Chondrocyte (in vitro differentiated cells): ENCODE measurements around the gene SLC25A39. TPM values are rescaled to one million over a fixed set of nuclear protein-coding genes. Genes with fewer than 3 reads are reported as not detected.
A peak's percentile ranks its signal among the peaks of the same experiment; 100 is the strongest.

Experiments
- DNase-seq: peaks from one replicate; pipeline ENCODE4 v3.0.0; 2021; ENCODE audit warnings: mixed read lengths, low spot score
- H3K27ac Mint-ChIP-seq: one replicate; pipeline ENCODE4 v1.8.0; 2021; ENCODE audit warnings: mild to moderate bottlenecking, moderate library complexity, mixed read lengths; ENCODE audit not compliant: unreplicated experiment
- H3K27me3 Mint-ChIP-seq: 2 replicates; pipeline ENCODE4 v1.8.0; 2021; ENCODE audit warnings: low read depth, mixed read lengths
- H3K36me3 Mint-ChIP-seq: 2 replicates; pipeline ENCODE4 v1.8.0; 2021; ENCODE audit warnings: low read depth, mixed read lengths
- H3K4me1 Mint-ChIP-seq: 2 replicates; pipeline ENCODE4 v1.8.0; 2021; ENCODE audit warnings: low read depth, mild to moderate bottlenecking, mixed read lengths
- H3K4me3 Mint-ChIP-seq: one replicate; pipeline ENCODE4 v1.8.0; 2021; ENCODE audit warnings: mild to moderate bottlenecking, moderate library complexity, mixed read lengths; ENCODE audit not compliant: unreplicated experiment
- H3K9me3 Mint-ChIP-seq: 2 replicates; pipeline ENCODE4 v1.8.0; 2021; ENCODE audit warnings: low read depth, mixed read lengths
- total RNA-seq: library from RNA; stranded (reverse); gene quantifications from 3 replicates; pipeline ENCODE4 v1.2.1, GENCODE V29; 2021
- TF ChIP-seq, protein P1 (sequence below): fragments of 200-600 bp; sonication (generic); IDR thresholded peaks from 2 replicates; pipeline ENCODE4 v1.5.0; 2021; ENCODE audit warnings: antibody characterized with exemption, mild to moderate bottlenecking, moderate library complexity

The SLC25A39 gene
- total RNA-seq, 1 donor from 2014 or later = 84.1 TPM

DNA sequence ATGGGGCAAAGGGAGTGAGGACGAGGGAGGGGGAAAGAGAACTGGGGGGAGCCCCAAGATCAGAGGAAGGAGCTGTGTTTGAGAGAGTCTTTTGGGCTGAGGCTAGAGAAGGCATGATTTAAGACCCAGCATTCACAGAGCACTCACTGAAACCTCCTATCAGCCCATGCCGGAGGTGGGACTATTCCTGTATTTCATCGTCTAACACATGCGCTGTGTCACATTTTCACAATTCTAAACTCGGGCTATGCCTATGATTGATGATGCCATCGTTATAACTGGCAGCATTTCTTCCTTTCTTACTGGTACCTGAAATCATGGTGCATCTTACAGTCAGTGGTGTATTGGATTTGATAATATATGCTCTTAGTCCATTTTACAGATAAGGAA is 35.5 kb upstream of the SLC25A39 start:
- DNase-seq = no peak
- Mint-ChIP-seq H3K4me1 (peaks cover 23% of the 10 kb centered on the region), H3K9me3 (no peaks in the 10 kb centered on the region), H3K27ac (no peak overlapping the region), H3K4me3 (no peak overlapping the region), H3K36me3 (no peaks in the 10 kb centered on the region), H3K27me3 (no peaks in the 10 kb centered on the region)
- TF ChIP-seq, protein P1, sequence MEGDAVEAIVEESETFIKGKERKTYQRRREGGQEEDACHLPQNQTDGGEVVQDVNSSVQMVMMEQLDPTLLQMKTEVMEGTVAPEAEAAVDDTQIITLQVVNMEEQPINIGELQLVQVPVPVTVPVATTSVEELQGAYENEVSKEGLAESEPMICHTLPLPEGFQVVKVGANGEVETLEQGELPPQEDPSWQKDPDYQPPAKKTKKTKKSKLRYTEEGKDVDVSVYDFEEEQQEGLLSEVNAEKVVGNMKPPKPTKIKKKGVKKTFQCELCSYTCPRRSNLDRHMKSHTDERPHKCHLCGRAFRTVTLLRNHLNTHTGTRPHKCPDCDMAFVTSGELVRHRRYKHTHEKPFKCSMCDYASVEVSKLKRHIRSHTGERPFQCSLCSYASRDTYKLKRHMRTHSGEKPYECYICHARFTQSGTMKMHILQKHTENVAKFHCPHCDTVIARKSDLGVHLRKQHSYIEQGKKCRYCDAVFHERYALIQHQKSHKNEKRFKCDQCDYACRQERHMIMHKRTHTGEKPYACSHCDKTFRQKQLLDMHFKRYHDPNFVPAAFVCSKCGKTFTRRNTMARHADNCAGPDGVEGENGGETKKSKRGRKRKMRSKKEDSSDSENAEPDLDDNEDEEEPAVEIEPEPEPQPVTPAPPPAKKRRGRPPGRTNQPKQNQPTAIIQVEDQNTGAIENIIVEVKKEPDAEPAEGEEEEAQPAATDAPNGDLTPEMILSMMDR = no peak

DNA sequence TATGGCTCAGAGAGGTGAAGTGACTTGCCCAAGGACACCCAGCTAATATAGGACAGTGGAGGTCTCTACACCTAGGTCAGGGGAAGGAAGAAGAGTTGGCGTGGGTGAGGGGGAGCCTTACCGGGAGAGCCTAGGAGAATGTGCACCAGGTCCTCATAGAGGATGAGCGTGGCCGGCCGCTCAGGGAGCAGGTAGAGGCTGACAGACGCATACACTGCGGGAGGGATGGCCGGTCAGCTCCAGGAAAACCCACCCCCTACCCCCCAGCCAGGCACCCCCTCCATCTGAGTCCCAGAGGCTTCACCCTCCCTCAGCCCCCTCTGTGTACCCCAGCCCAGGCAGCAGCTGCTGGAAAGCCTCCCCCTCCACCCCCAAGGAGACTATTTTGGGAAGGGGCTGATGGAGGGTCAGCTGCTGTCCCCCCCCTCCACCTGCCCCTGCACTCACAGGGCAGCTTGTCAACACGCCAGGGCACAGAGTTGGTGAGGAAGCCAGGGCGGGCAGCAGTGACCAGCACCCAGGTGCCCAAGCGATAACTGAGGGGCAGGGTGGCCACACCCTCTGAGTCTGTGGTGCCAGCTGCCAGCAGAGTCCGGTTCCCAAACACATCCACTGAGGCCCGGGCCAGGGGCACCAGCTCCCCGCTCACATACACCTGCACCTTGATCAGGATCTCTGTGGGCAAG is 35.0 kb upstream of the SLC25A39 start:
- DNase-seq = peak; percentile 69
- Mint-ChIP-seq H3K27me3 (no peaks in the 10 kb centered on the region), H3K36me3 (no peaks in the 10 kb centered on the region), H3K27ac (no peak overlapping the region), H3K4me1 (peaks cover 23% of the 10 kb centered on the region), H3K9me3 (no peaks in the 10 kb centered on the region), H3K4me3 (no peak overlapping the region)
- TF ChIP-seq, protein P1 = no peak

DNA sequence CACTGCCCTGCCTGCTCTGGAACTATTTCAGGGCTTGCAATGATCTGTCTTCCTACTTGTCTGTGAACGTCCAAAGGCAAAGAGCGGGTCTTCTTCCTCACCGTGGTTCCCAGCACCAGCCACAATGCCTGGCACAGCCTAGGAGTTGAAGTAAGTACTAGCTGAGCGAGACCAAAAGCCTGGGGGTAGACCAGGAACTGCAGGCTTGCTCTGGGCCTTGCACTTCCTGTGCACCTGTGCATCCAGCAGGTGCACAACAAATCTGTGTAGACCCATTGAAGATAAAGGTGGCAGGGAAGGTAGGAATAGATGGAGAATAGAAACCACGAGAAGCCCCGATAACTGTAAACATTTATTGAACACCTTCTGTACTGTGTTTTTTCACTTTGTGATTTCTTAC is 34.4 kb upstream of the SLC25A39 start:
- no peaks in the 10 kb centered on the region for H3K27me3 Mint-ChIP-seq
- TF ChIP-seq, protein P1 = no peak
- peaks cover 20% of the 10 kb centered on the region for H3K4me1 Mint-ChIP-seq
- no peak for DNase-seq
- no peaks in the 10 kb centered on the region for H3K9me3 Mint-ChIP-seq
- no peak overlapping the region for H3K4me3 Mint-ChIP-seq
- no peaks in the 10 kb centered on the region for H3K36me3 Mint-ChIP-seq
- H3K27ac Mint-ChIP-seq = no peak overlapping the region

DNA sequence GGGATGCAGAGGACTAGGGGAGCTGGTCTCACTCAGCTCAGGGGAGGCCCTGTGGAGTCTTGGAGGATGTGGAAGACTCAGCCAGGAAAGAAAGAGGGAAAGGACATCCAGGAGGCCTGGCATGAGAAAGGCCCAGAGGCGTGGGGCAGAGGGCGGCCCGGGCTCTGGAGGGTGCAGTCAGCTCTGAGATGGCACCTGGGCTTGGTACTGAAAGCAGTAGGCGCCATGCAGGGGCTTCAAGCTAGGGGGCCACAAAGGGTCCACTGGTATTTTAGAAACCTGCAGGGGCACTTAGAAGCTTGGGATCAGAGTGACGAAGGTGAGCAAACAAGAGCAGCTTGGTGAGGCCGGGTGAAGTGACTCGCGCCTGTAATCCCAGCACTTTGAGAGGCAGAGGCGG is 33.4 kb upstream of the SLC25A39 start:
- Mint-ChIP-seq H3K9me3 (no peaks in the 10 kb centered on the region), H3K27me3 (no peaks in the 10 kb centered on the region), H3K36me3 (no peaks in the 10 kb centered on the region), H3K4me3 (no peak overlapping the region), H3K27ac (no peak overlapping the region), H3K4me1 (peaks cover 18% of the 10 kb centered on the region)
- TF ChIP-seq, protein P1 = no peak
- no peak for DNase-seq

DNA sequence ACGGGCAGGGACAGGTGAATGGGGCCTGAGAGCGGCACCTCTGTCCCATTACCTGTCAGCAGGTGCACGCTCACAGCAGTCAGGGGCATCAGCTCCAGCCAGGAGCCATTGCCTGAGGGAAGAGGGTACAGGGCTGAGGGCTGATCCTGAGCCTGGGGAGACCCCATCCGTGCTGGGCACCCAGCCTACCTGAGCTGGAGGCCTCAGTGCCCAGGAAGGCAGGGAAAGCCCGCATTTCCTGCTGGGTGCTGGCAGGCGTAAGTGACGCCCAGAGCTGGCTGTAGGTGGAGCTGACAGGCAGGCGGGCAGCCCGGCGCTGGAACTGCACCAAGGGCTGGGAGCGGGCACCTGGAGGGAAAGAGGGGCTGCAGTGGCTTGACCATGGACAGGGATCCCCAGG is 31.6 kb upstream of the SLC25A39 start:
- Mint-ChIP-seq H3K27ac (no peak overlapping the region), H3K4me3 (no peak overlapping the region)
- TF ChIP-seq, protein P1 = no peak

More for the DNA sequence above, 31.6 kb upstream of the SLC25A39 start:
- Mint-ChIP-seq H3K9me3 (no peaks in the 10 kb centered on the region), H3K36me3 (peaks cover 5% of the 10 kb centered on the region), H3K27me3 (no peaks in the 10 kb centered on the region), H3K4me1 (peaks cover 10% of the 10 kb centered on the region)
- DNase-seq = peak; percentile 87
